NCI-H526 treated with DMSO at 0.1 percent for 48 hours (cell line): ENCODE data around the gene XRCC3.

Source experiments
- DNase-seq: peaks from one replicate; lab custom pipeline; 2025; lab: John Stamatoyannopoulos, UW

Gene XRCC3

GRCh38 chr14:103726474-103726873 is 11.2 kb upstream of the XRCC3 start:
- DNase-seq, result no peak

DNA sequence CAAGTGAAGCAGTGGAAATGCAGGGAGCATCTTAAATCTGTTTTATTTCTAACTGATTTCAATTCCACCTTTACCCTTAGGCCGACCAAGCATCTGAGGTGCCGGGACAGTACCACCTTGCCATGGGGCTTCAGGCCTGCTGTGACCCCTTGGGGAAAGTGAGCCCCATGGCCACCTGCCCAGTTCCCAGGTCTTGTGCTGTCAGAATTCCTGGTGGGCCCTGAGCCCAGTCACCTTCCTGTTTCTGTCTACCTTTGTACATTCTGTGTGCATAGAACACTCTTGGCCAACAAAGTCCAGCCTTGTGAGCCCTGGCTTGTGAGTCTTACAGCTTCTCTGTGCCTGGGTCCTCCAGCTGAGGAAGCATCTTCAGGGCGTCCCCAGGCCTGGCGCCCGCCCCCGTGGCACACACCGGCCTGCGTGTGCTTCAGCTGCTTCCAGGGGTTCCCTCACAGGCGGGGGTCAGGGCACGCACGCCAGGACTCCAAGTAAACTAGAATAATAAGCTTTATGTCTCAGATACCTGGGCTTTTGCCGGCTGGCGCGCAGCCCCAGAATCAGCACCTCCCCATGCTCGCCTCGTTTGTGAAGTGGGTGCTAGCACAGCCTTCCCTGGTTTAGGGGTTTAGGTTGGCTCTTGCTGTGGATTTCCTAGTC is 10.6 kb upstream of the XRCC3 start:
- DNase-seq, result no peak

- DNase-seq, result no peak
Measured at GRCh38 chr14:103725001-103725682, 9.9 kb upstream of the XRCC3 start.

DNA sequence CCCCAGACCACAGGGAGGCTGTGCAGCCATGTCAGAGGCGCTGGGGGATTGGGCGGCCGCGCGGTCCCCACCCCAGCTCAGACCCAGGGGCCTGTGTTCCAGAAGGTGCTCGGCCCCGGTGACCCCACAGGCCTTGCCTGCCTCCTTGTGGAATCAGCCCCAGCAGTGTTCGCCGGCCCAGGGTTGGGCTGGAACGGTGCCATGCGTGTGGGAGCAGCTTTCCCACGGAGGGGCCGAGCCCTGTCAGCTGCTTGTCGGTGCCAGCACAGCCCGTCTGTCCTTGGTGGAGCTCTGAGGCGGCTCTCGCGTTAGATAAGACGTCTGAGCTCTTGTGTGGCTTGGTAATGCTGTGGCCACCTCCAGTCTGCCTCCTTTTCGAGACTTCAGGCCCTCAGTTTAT is 8.9 kb upstream of the XRCC3 start:
- DNase-seq, result no peak

- DNase-seq, result no peak
Measured at GRCh38 chr14:103723748-103724081, 8.5 kb upstream of the XRCC3 start.

GRCh38 chr14:103721334-103722120 is 6.3 kb upstream of the XRCC3 start:
- no peak for DNase-seq

- no peak for DNase-seq
Measured at GRCh38 chr14:103719751-103720150, 4.5 kb upstream of the XRCC3 start.

GRCh38 chr14:103718572-103718971 is 3.3 kb upstream of the XRCC3 start:
- no peak for DNase-seq

- DNase-seq, result no peak
Measured at GRCh38 chr14:103716899-103717411, 1.7 kb upstream of the XRCC3 start.

DNA sequence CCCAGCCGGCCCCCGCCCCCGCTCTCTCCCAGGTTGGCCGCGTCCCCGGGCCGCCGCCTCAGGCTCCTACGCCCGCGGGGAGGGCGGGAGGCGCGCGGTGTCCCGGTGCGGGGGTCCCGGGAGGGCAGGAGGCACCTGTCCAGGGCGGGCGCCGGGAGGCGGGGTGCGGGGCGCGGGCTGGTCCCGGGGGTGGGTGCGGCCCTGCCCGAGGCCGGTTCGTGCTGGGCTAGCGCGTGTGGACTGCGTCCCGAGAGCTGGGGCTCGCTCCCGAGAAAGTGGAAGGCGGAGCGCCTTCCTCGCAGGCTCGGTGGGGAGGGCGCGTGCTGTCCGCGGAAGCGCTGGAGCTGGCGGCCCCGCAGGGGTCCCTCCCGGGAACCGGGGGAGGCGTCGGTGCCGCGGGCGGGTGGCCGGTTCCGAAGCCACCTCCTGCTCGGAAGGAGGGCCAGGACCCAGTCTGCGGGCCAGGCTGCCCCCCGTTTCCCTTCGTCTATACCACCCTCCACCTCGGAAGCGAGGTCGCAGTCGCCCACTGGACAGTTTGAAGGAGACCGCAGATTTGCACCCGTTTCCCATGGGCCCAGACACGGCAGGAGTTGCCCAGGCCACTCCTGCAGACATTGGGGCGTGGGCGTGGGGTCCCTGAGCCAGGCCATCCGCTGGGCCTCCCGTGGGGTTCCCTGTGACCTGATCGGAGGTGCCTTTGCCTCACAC is 995 bp upstream of the XRCC3 start:
- no peak for DNase-seq

- no peak for DNase-seq
Measured at GRCh38 chr14:103714063-103714724, 1.1 kb downstream of the XRCC3 start.

DNA sequence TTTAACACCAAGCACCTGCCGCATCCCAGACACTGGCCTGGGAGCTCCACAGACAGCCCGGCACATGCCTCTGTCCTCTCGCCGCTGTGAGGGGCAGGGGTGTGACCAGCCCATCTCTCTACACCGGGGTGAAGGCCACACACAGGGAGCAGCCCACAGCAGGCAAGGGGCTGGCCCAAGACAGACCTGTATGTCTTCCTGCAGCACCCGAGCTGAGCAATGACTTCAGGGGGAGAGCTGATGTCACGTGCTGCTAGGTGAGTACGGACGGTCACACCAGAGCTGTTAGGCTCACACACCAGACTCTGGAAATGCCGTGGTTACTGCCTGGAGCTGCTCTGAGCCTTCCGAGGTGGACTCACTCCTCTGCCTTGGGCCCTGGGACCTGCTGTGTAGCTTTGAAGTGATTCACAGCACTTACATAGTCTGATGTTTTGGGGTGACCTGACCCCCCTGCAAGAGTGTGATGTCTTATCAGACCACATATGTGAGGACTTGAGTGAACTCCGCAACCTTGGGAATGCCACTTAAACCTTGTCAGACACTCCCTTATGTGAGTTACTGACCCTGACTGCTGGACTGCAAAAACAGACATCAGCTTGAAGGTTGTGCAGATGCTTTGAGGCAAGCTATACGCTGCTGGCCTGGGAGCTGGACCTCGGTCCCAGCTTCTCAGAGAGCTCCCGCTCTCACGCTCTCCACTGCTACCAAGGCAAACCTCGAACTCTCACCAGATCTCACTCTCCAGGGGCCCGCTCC is 1.8 kb downstream of the XRCC3 start:
- no peak for DNase-seq

- no peak for DNase-seq
Measured at GRCh38 chr14:103712633-103713247, 2.5 kb downstream of the XRCC3 start.

DNA sequence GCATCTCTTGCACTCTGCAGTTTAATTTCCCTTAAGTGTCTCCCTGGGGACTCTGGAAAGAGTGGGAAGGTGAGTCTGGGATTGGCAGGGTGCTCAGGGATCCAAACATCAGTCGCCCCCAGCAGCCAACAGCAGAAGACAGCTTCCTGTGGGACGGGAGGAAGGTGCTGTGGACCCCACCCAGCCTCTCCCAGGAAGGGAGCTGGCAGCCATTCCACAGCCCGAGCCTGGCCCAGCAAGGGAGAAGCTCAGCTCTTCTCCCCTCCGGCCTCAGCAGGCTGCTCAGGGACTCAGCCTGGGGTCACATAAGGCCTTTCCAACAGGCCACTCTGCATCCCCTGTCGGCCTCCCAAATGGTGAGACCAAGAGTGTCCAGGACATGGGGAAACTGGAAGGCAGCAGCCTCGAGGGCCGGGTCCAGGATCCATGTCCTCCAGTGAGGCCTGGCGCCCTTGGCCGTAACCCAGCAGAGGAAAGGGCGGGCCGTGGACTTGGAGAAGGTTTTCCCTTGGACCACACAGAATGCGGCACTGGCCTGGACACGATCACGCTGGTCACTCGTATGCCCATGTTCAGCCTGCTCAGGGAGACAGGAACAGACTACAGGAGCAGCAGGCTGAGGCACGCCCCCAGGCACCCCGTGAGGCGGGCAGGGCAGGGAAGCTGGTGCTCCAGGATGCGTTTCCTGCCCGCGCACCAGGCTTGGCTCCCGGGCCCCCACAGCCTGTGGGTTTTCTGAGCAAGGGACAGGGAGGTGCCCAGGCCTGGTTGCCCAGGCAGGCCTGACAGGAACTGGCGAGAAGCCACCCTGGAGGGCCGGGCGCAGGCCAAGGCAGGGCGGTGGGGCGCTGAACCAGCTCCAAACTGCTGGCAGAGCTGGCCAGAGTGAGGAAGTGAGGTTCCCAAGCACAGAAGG is 3.5 kb downstream of the XRCC3 start:
- no peak for DNase-seq

GRCh38 chr14:103710771-103711377 is 4.4 kb downstream of the XRCC3 start:
- peak; percentile 11 for DNase-seq

GRCh38 chr14:103709814-103710213 is 5.4 kb downstream of the XRCC3 start:
- DNase-seq, result no peak

GRCh38 chr14:103708750-103709187 is 6.5 kb downstream of the XRCC3 start:
- DNase-seq, result no peak

- no peak for DNase-seq
Measured at GRCh38 chr14:103707329-103708263, 7.7 kb downstream of the XRCC3 start.
